Dermis microvascular lymphatic vessel endothelial cell (primary cell): ENCODE results near the gene DDX39A. TPM values are rescaled to one million over a fixed set of nuclear protein-coding genes. Genes with fewer than 3 reads are reported as not detected.
A peak's percentile ranks its signal among the peaks of the same experiment; 100 is the strongest.
"Not testable (repeated sequence)": the region's sequence is repeated elsewhere in the genome, so short reads cannot be mapped to it uniquely, and the experiment has no call there.

ENCODE experiments used
- DNase-seq, 2 donors: peaks; one replicate each; pipeline versions ENCODE4 v3.0.0 to v3.0.0-alpha.2; 2010; ENCODE audit warnings: low read depth in 2 of 2
- total RNA-seq: library from RNA; depleted of rRNA; stranded (reverse); fragments of >200 nt; gene quantifications from 2 replicates; pipeline ENCODE4 v1.2.1, GENCODE V29; 2014

DDX39A gene
- total RNA-seq, 1 donor from 2014 or later, result 71.9 TPM

GRCh38 chr19:14390548-14390947 is 28.6 kb downstream of the DDX39A start:
- DNase-seq, result no peak

DNA sequence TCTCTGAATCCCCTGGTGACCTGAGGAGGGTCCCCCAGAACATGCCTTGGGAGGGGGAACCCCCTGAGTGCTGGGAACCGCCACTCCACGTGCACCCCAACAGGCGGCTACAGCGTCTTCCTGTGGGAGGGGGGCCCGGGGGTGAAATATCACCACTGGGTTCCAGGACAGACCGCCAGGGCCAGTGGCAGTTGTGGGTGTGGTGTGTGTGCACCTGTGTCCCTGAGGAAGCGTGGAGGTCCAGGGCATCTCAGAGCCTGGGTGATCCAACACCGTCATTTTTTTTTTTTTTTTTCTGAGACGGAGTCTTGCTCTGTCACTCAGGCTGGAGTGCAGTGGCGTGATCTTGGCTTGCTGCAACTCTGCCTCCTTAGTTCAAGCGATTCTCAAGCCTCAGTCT is 33.6 kb downstream of the DDX39A start:
- DNase-seq, result no peak

GRCh38 chr19:14383661-14384555 is 35.2 kb downstream of the DDX39A start:
- DNase-seq, result peak in 1 of 2 donors; percentile 40

- no peak for DNase-seq
These were observed 37.3 kb downstream of the DDX39A start for GRCh38 chr19:14381689-14382474.

GRCh38 chr19:14379294-14380065 is 39.7 kb downstream of the DDX39A start:
- DNase-seq, result no peak

DNA sequence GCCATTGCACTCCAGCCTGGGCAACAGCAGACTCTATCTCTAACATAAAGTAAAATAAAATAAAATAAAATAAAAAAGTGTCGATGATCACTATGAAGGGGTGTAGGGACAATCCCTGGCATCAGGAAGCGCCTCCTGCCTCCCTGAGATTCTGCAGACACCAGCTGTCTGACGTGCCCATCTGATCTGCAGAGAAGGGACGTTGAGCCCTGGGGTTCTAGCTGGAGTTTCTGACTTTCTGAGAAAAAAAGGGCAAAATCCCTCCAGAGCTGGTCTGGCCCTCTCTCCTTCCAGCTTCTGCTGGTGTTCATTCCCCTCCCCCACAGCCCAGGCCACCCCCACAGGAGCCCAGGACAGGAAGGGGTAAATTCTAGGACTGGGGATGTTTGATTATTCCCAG is 40.3 kb downstream of the DDX39A start:
- DNase-seq, result no peak

- DNase-seq, result no peak
These were observed 41.2 kb downstream of the DDX39A start for GRCh38 chr19:14377883-14378328.

- DNase-seq, result peak; percentile 40 to 71
These were observed 43.4 kb downstream of the DDX39A start for GRCh38 chr19:14375582-14376291.

DNA sequence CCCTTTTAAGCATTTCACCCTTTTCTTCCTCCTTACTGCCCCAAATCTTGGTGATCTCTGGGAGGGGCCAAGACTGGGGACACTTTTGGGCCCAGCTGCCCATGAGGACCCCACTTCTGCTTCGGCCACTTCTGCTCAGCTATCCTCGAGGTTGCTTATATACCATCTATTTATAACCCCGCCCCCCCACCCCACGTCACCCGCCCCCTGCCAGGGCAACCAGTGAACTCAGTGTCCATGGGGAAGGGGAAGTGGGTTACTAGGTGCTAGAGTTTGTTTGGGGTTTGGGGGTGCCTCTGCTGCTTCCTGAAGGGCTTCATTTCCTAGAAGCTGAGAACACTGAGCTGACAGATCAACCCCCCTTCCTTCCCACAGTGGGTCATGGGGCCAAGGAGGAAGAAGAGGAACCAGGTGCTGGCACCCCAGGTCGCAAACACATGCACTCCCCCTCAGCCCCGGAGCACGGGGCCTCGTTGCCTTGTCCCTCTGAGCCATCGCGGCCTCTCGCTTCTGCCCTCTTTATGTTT is 44.0 kb downstream of the DDX39A start:
- DNase-seq, result no peak

DNA sequence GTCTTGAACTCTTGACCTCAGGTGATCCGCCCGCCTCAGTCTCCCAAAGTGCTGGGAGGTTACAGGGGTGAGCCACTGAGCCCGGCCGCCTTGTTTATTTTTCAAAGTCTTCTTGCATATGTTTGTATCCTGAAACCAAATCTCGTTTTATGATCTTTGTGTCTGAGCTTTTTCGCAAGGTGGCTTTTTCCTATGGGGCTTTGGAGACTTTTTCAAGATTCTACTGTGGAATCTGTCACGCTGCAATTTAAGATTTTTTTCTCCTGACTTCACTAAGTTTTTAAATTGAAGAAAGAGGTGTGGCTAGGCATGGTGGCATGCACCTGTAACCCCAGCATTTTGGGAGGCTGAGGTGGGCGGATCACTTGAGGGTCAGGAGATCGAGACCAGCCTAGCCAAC is 44.8 kb downstream of the DDX39A start:
- not testable (repeated sequence) for DNase-seq

DNA sequence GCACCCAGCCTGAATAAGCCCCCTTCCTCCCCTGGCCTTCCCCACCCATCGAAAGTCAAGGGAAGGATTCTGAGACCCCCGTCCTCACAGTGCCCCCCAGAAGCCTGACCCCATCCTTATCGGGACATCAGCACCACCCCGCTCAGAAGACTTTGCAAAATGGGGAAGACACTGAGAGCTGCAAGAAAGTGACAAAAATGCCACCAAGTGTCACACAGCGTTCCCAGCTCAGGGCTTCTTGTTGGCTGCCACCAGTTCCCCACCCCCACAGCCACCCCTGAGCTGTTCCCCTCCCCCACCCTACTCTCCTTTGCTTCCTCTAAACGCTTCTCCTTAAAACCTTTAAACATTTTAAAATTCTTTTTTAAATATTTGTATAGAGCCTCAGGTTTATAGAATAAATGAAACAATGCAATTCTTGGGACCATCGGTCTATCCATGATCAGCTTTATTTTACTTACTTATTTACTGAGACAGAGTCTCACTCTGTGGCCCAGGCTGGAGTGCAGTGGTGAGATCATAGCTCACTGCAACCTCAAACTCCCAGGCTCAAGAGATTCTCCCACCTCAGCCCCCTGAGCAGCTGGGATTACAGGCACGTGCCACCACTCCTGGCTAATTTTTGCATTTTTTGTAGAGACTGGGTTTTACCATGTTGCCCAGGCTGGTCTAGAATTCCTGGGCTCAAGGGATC is 46.6 kb downstream of the DDX39A start:
- not testable (repeated sequence) for DNase-seq

DNA sequence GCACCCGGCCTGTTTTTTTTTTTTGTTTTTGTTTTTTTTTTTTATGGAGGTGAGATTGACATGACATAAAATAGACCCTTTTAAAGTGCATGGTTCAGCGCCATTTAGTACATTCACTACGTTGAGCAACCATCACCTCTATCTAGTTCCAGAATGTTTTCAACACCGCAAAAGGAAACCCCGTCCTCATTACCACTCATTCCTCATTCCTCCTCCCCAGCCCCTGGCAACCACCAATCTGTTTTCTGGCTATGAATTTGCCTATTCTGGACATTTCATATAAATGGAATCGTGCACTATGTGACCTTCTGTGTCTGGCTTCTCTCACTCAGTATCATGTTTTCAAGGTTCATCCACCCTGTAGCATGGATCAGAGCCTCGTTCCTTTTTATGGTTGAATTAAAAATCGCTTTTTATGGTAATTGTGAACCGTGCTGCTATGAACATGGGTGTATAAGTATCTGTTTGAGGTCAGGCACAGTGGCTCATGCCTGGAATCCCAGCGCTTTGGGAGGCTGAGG is 47.8 kb downstream of the DDX39A start:
- DNase-seq, result no peak

DNA sequence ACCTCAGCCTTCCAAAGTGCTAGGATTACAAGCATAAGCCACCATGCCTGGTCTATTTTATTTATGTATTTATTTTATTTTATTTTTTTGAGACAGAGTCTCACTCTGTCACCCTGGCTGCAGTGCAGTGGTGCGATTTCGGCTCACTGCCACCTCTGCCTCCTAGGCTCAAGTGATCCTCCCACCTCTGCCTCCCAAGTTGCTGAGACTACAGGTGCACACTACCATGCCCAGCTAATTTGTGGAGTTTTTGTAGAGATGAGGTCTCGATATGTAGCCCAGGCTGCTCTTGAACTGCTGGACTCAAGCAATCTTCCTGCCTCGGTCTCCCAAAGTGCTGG is 48.2 kb downstream of the DDX39A start:
- no peak for DNase-seq

- no peak for DNase-seq
These were observed 48.8 kb downstream of the DDX39A start for GRCh38 chr19:14370169-14370939.

GRCh38 chr19:14369399-14370168 is 49.6 kb downstream of the DDX39A start:
- DNase-seq, result no peak

GRCh38 chr19:14368011-14368513 is 51.1 kb downstream of the DDX39A start:
- DNase-seq, result peak in 1 of 2 donors; percentile 31

DNA sequence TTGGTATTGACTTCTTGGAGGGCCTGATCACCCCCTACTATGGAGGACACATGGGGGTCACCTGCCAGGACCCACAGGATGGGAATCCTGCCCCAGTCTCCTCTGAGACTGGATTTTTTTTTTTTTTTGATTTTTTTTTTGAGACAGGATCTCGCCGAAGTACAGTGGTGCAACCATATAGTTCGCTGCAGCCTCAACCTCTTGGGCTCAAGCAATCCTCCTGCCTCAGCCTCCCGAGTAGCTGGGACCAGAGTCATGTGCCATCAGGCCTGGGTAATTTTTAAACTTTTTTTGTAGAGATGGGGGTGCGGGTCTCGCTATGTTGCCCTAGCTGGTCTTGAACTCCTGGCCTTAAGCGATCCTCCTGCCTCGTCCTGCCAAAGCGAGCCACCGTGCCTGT is 52.1 kb downstream of the DDX39A start:
- DNase-seq, result no peak

DNA sequence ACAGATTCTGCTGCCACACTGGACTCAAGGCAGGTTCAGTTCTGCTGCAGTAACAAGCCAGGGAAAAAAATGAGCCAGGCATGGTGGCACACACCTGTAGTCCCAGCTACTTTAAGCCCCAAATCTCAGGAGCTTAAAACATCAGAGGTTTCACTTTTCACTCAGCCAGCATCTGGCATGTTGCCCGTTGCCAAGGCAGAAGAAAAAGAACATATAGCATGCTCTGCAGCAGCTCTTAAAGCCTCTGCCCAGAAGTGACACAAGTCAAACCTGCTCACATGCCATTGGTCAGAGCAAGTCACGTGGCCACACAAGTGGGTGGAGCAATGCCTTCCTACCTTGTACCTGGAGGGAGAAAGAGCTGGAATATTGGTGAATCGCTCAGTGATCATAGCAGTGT is 52.6 kb downstream of the DDX39A start:
- DNase-seq, result peak; percentile 51 to 61
